GM21619 (cell line): ENCODE results near the gene RXFP4.
"Not testable (repeated sequence)": the region's sequence is repeated elsewhere in the genome, so short reads cannot be mapped to it uniquely, and the experiment has no call there.

Experiments used
- ATAC-seq: cut with Tn5 transposase; IDR thresholded peaks from one replicate; pipeline ENCODE4 v1.9.1; 2021; ENCODE audit not compliant: unreplicated experiment

RXFP4 gene, protein sequence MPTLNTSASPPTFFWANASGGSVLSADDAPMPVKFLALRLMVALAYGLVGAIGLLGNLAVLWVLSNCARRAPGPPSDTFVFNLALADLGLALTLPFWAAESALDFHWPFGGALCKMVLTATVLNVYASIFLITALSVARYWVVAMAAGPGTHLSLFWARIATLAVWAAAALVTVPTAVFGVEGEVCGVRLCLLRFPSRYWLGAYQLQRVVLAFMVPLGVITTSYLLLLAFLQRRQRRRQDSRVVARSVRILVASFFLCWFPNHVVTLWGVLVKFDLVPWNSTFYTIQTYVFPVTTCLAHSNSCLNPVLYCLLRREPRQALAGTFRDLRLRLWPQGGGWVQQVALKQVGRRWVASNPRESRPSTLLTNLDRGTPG

GRCh38 chr1:155940993-155941844 lies at the start of gene RXFP4:
Gene RXFP4 (plus strand): TSS chr1:155941638. CDS start chr1:155941710, 72 bp downstream.
- no peak for ATAC-seq

- no peak for ATAC-seq
Observed at GRCh38 chr1:155892796-155893195, 48.6 kb upstream of the RXFP4 start.

DNA sequence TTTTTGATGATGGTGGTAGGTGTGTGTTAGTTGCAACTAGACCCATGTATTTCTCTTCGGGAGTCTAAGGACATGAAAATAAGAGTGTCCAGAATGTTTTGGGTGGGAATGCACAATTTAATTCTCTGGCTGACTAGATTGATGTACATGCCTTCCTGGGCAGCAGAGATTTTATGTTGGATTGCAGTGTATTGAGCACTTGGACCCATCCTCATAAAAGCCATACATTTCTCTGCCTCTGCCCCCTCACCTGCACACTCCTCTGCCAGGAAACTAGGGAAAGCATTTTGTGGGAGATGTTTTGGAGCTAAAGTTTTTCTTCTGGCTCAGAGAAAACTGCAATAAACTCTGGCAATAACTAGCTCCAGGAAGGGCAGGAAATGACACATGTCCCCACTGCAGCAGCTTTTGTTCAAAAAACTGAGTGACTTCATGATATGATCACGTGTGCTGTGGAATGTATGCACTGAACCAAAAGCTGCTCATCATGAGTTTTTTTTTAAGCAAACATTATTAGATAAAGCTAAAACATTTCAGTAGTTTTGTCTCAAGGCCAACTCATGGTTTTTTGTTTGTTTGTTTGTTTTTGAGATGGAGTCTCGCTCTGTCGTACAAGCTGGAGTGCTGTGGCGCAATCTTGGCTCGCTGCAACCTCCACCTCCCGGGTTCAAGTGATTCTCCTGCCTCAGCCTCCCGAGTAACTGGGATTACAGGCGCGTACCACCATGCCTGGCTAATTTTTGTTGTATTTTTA lies 47.9 kb upstream of the RXFP4 start:
- ATAC-seq = no peak

GRCh38 chr1:155895617-155896016 lies 45.8 kb upstream of the RXFP4 start:
- not testable (repeated sequence) for ATAC-seq

GRCh38 chr1:155896476-155896875 lies 45.0 kb upstream of the RXFP4 start:
- ATAC-seq = not testable (repeated sequence)

GRCh38 chr1:155897746-155898145 lies 43.7 kb upstream of the RXFP4 start:
- no peak for ATAC-seq

- ATAC-seq = no peak
Observed at GRCh38 chr1:155898888-155899287, 42.5 kb upstream of the RXFP4 start.

DNA sequence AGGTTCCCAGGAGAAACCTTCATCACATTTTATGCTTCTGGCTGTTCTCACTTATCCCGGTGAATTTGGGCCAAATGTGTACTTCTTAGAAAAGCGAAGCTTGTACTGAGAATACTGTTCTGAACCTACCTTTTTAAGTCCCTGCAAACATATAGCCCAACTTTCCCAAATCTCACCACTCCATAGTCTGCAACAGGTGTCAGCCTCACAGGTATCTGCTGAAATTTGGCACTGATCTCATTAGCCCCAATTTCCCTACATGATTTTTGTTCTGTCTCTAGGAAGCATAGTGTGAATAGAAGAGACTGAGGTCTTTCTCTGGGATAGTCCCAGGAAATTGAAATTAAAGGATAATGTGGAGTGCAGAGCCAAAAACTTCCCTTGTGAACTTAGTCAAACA lies 41.8 kb upstream of the RXFP4 start:
- ATAC-seq = no peak

DNA sequence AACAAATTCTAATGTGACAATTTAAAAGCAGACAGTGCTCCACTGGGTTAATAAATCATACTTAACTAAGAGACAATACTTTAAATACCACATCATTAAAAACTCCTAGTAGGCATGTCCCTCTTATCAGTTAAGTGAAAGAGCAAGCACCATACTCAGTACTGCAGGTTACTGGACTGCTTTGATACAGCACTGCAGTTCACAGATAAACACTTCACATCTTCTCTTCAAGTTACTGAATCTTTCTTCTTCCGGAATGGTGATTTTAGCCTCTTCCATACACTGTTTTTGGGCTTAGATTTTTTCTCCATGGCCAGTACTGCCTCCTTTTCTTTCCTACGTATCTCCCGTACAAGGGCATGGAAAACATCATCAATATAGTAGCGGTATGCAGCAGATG lies 41.3 kb upstream of the RXFP4 start:
- no peak for ATAC-seq

GRCh38 chr1:155904261-155904660 lies 37.2 kb upstream of the RXFP4 start:
- ATAC-seq = no peak

DNA sequence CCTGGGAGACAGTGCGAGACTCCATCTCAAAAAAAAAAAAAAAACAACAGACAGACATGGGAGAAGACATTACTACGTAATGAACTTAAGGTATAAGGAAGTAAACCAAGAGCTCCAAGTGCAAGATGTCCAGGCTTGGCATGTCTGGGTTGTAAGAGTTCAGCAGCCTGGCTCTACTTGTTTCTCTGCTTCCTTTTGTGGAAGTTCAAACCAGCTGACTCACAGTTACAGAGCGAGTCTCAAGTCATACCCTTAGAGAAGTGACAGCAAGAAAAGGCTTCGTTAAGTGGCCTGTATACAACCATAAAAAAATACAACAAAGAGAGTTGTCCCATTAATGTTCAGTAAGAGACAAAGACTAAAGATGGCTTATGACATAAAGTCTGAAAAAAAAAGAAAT lies 31.5 kb upstream of the RXFP4 start:
- no peak for ATAC-seq

DNA sequence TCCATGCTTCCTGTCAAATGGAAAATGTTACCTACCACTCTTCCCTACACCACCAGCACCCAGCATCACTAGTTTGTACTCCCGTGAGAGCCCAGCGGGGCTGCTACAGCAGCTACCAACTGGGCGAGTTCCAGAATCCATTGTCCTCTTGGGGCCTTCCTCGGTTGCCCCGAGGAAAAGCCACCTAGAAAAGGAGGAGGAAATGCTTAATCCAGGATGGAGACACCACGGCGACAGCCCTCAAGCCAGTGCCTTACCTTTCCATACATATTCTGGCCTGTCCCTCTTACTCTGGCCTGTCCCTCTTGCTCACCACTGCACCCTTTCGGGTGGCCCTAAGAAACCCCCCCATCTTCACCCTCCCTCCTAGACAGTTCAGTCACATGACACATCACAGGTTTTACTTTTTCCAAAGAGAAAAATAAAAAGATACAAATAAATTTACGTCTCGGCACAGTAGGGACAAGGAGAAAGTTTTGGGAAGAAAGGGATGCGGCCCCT lies 30.8 kb upstream of the RXFP4 start:
- ATAC-seq = peak; percentile 26

- ATAC-seq = peak; percentile 74
Observed at GRCh38 chr1:155911156-155912055, 30.0 kb upstream of the RXFP4 start, which contains the start of gene RIT1. Gene RIT1 (minus strand): TSS chr1:155911349. CDS start chr1:155910761, 588 bp downstream.

GRCh38 chr1:155912056-155912536 lies 29.3 kb upstream of the RXFP4 start:
- no peak for ATAC-seq

DNA sequence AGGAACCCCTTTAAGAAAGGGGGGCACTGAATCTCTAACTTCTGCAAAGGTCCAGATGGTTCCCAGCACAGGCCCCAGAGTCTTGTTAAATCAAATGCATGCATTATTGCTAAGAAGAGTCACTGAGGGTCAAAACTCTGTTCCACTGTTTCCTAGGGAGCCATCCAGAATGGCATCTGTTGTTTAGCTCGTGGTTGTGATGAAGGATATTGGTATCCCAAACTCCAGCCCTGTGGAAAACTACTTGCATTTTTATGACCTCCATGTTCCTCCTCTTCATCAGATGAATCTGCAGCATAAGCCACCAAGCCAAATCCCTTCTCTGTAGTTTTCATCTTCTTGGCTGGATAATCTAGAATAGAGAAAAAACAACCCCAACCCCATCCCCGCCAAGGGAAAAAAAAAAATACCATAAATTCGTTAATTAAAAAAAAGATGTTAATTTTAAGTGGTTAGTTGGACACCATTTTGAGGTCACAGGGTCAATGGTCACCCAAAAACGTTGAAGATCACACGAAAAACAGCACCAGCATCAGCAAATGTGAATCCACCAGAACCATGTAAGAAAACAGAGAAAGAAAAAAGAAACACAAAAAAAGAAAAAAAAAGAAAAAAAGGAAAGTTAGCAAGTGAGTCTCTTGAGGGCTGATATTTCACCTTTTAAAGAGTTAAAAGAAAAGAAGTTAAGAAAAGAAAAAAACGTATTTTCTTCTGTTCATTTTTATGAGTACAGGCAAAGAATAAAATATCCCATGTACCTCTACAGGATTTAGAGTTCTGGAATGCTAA lies 27.3 kb upstream of the RXFP4 start:
- no peak for ATAC-seq

DNA sequence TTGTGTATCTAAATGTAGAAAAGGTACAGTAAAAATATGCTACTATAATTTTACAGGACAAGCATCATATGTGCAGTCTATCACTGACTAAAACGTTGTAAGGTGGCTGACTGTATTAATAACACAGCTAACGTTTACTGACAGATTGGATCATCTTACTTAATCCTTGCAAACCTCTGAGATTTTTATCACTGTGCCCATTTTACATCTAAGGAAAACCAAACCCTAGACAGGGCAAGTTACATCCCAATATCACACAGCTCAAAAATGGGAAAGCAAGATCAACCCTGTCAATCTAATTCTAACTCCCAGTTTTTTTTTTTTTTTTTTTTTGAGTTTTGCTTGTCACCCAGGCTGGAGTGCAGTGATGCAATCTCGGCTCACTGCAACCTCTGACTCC lies 22.8 kb upstream of the RXFP4 start:
- no peak for ATAC-seq

DNA sequence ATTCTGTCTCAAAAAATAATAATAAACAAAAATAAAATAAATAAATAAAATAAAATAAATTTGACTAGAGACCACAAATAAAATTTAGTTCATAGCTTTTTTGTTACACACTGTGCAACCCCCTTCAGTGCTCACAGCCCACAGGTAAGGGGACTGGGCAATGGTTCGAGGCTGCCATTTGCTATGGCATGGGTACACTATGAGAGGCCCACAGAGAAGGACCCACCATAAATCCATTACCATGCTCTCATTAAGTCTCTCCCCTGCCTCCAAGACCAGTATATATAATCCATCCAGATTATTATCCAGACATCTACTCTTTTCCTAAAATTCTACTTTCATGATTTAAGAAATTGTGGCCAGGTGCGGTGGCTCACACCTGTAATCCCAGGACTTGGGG lies 21.6 kb upstream of the RXFP4 start:
- no peak for ATAC-seq

DNA sequence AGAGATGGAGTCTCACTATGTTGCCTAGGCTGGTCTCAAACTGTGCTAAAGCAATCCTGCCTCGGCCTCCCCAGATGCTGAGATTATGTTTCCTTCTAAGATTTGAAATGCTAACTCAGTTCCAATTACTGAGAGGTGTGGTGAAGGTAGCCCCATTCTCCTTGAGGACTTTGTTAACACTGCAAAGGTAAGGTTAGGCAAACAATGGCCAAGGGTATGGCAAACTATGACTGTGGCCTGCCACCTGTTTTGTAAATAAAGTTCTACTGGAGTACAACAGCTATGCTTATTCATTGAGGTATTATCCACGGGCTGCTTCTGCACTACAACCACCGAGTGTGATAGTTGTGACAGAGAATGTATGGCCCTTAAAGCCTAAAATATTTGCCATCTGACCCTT lies 20.7 kb upstream of the RXFP4 start:
- no peak for ATAC-seq

- no peak for ATAC-seq
Observed at GRCh38 chr1:155925506-155925905, 15.9 kb upstream of the RXFP4 start.
